ENCODE measurements around the gene UST. TPM values are rescaled to one million over a fixed set of nuclear protein-coding genes. Genes with fewer than 3 reads are reported as not detected.

UST gene
- total RNA-seq, 1 donor from 2014 or later: 3.0 TPM

- no peak for ATAC-seq
Observed at GRCh38 chr6:149046164-149046821, 299.5 kb downstream of the UST start.

- no peak for ATAC-seq
Observed at GRCh38 chr6:149046822-149047246, 300.0 kb downstream of the UST start.

DNA sequence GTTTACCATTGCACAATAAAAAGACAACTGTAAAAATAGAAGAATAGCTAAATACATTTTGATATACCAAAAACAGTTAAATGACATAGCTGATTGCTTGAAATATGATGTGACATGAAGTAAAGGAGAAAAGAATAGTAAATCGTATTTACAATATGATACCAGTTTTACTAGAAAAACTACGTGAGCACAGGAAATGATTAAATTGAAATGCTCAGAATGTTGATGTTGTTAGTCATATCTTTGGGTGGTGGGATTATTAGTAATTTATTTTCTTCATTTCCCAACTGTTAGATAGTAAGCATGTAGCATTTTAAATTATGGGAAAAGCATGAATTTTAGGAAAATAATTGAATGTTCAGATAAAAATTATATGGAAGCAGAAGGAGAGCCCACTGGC, 302.4 kb downstream of the UST start:
- ATAC-seq: no peak

GRCh38 chr6:149050160-149050559, 303.3 kb downstream of the UST start:
- no peak for ATAC-seq

DNA sequence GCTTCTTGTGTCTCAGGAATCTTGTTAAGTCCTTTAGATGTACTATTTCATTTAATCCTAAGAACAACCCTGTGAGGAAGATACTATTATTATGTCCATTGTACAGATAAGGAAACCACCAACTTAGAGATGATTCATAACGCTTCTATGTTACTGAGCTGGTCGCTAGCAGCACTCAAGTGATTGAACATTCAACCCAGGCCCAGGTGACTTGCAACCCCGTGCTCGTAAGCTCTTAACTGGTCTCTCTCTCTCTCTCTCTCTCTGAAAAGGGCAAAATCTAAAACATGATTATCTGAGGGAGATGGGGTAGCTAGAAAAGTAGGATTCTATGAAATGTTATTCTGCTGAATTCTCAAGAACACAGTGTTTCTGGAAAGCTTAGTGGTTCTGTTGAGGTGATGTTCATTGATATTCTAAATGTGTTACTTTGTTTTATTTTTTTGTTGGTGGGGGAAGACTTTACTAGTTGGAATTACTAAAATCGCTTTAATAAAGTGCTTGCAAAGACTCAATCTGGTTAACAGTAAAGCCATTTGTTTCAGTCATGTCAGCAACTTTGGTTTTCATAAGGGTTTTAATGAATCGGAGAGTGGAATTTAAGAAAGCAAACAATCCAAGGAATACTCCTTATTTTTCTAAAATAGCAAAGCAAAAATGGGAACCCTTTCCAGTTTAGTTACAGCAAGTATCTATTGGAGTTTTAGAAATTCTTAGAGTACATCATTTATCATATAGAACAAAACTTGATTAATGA, 305.7 kb downstream of the UST start:
- no peak for ATAC-seq

GRCh38 chr6:149053848-149054558, 307.2 kb downstream of the UST start:
- ATAC-seq: no peak

DNA sequence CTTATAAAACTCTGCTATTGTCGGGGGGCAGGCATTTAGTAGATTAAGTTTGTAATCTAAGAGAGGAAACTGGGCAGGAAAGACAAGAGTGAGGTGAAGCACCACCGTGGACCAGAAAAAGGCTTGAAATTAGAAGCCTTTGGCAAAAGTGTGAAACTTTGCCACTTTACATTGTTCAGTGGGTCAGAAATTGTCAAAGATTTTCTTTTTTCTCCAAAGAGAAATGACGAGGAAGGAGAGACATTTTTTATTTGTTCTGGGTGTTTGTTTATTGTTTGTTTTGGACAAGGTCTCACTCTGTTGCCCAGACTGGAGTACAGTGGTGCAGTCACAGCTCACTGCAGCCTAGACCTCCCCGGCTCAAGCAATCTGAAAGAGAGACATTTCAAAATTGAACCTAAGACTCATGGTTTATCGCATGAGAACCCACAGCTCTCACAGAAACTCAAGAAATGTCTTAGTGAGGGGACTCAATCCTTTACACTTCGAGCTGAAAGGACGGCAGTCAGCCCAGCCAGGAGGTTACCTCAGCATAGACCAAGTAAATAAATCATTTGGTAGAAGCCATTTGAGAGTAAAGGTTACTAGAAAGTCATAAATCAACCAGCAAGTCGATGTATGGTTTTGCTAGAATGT, 307.8 kb downstream of the UST start:
- no peak for ATAC-seq

DNA sequence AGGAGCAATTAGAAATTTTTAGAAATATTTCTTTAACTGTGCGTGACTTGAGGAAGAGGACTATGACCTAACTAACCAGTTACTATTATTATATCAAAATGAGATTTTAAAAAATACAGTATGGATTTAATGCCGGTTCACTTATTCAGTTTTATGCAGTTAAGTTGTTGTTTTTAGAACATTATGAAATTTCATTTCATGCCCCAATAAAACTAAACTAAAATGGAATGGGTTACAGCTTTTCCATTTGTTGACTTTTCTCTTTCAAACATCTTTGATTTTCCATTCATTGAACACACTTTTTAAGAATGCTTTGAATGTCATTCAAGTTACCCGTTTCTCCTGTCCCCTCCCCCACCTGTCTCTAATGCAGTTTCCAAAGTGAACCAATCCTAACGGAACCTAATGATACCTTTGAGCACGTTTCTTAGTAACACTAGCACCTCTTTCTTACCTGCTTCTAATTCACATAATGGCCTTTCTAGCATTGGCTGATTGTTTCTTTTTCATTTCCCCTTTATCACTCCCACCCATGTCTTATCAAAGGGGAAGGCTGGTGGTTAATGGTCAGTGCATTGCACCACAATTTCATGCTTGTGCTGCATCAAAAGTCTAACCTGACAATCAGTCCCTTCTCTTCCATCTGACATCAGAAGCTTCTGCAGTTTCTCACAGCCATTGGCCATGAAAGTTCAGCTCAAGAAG, 308.5 kb downstream of the UST start:
- no peak for ATAC-seq

DNA sequence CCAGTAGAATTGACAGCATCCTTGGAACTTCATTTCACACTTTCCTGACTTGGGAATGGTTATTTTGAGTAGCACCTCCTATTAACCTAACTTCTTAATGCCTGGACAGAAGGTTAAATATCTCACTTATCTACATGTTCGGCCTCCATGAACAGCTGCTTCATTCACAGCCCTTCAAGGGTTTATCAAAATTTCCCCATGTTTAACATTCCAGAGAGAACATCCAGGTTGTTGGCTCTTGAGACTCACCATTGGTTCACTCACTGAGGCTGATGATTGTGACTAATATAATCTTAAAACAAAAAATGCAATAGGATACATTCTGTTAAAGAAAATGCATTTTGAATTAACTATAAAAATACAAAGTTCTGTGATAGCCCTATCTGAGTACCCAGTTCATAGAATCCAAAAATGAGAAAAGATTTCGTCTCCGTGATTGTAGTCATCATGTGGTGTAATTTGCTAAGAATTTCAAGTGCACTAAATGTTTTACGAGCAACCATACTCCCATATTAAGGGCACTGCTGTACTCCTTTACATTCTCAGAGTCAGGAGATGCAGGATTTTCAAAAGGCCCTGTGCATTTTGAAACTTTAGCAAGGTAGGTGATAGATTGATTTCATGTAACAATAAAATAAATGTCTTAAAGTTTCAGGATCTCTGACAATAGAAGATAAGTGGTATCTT, 310.1 kb downstream of the UST start:
- ATAC-seq: no peak

GRCh38 chr6:149057464-149057840, 310.6 kb downstream of the UST start:
- ATAC-seq: no peak

DNA sequence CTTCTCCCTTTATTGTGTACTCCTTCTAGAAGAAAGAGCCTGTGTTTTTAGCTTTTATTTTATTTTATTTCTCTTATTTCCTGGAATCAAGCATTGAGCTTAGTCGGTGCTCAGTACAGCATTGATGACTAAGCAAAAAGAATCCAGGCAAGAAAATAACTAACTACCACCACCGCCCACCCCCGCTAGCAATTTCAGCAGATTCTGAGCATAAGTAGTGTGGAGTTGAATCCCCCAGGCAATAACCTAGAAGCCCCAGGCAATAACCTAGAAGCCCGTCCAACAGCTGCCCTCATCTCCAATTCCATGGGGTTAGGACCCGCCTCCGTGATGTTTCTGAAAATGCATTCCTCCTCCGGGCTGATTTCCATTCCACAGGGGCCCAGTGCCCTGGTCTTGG, 312.7 kb downstream of the UST start:
- no peak for ATAC-seq

DNA sequence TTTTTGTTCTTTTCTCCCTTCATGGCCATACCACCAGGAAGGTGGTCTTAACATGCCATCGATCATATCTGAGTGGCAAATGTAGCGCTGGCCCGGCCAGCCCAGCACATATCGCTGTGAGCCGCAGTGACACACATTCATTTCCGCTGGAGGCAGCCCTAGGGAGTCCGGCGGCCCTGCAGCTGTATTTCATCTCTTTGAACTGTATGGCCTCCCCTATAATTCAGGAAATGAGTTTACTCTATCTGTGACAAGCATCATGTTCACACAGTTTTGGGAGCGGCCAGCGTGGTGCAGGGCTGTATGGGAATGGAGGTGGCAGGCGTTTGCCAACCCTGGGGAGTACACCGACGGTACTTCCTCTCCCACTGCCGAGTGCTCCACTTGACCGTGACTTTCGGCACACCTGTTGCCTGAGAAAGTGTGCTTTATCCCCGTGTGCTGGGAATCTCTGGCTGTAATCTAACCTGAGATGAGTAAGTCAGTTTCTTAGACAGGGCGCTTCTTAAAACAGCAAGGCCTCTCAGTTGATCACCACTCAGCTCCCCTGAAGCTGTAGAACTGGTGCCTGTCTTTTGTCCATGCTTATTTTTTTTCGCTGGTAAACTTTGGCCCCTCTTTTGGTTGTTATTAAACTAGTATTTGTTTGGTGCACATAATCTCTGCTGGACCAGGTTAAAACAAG, 313.6 kb downstream of the UST start:
- peak; percentile 41 for ATAC-seq

GRCh38 chr6:149060985-149061760, 314.3 kb downstream of the UST start:
- ATAC-seq: peak; percentile 85

DNA sequence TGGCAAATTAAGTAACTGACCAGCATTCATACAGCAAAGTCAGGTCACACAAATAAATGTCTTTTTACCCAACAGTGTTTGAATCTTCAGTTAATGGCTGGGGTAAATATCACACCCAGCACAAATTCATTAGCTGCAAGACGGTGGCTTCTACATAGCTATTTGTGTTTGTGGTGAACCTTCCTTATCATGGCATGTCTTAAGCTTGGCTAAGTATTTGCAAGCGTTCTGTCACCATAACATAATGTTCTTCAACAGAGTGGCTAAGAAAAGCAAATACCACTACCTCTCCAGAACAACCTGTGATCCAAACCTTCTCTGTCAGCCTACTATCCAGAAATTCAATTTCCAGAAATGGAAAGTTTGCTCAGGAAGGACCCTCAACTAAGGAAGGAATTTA, 315.1 kb downstream of the UST start:
- ATAC-seq: no peak

GRCh38 chr6:149062653-149063348, 316.0 kb downstream of the UST start:
- ATAC-seq: no peak

- no peak for ATAC-seq
Observed at GRCh38 chr6:149063468-149063867, 316.6 kb downstream of the UST start.

DNA sequence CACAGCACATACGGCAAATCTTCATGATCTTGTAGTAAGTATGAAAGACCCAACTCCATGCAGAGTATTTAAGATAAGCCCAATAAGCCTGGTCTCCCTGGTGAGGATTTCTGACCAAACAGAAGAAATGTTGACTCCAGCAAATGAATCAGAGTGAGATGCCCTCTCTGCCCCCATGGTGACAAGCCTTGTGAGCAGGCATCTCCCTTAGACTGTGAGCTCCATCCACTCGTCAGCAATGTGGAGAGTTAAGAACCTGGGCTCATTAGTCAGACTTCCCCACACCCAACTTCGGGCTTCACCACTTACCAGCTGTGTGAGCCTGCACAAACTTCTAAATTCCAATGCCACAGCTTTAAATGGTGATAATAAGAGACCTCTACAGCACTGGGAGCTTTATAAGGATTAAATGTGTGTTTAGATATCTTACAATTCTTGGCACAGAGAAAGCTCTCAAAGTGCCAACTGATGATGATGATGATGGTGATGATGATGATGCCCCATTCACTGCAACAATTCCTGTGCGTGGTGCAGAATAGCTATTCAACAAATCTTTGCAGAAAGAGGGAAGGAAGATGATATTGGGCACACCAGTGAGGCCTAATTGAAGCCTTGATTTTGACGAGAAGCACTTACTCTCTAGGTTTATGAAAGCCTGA, 317.3 kb downstream of the UST start:
- ATAC-seq: no peak

DNA sequence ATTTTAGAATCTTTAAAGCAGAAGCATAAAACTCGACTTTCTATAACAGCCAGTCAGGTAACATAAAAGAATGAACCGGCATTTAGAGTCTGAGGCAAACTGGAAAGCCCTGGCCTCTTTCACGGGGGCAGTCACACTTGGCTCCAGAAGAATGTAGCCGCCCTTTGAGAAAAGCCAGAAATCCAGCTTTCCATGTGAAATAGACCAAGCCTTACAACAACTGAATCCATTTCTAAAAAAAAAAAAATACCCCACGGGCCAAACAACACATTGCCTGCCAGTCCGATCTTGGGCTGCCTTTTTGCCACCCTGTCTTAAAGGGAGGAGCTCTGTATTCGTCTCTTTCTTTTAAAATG, 317.8 kb downstream of the UST start:
- no peak for ATAC-seq

GRCh38 chr6:149065121-149065520, 318.3 kb downstream of the UST start:
- ATAC-seq: no peak
